ENCODE results near the gene FLT3. TPM values are rescaled to one million over a fixed set of nuclear protein-coding genes. Genes with fewer than 3 reads are reported as not detected.
"Not testable (repeated sequence)": the region's sequence is repeated elsewhere in the genome, so short reads cannot be mapped to it uniquely, and the experiment has no call there.

The FLT3 gene
- total RNA-seq, 6 donors from 2014 or later: 0.89 to 6.3 (median 1.6) TPM

DNA sequence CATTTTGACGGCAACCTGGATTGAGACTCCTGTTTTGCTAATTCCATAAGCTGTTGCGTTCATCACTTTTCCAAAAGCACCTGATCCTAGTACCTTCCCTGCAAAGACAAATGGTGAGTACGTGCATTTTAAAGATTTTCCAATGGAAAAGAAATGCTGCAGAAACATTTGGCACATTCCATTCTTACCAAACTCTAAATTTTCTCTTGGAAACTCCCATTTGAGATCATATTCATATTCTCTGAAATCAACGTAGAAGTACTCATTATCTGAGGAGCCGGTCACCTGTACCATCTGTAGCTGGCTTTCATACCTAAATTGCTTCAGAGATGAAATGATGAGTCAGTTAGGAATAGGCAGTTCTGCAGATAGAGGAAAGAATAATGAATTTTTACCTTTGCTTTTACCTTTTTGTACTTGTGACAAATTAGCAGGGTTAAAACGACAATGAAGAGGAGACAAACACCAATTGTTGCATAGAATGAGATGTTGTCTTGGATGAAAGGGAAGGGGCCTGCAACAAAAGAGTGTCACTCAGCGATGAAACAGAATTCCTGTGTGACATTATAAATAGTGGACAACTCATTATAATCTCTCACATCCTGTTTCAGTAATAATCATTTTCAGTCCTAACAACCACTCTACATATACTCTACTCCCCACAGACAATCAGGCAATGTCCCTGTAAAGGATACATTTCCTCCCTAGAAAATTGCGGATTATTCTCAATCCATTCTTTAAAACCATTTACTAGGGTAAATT is 66.3 kb downstream of the FLT3 start:
- TF ChIP-seq POLR2A (IDR thresholded peaks at IDR 0.05) (no peak), POLR2AphosphoS5 (IDR thresholded peaks at IDR 0.05) (no peak), EP300 (IDR thresholded peaks at IDR 0.05) (no peak)
- TF ChIP-seq, protein P1, sequence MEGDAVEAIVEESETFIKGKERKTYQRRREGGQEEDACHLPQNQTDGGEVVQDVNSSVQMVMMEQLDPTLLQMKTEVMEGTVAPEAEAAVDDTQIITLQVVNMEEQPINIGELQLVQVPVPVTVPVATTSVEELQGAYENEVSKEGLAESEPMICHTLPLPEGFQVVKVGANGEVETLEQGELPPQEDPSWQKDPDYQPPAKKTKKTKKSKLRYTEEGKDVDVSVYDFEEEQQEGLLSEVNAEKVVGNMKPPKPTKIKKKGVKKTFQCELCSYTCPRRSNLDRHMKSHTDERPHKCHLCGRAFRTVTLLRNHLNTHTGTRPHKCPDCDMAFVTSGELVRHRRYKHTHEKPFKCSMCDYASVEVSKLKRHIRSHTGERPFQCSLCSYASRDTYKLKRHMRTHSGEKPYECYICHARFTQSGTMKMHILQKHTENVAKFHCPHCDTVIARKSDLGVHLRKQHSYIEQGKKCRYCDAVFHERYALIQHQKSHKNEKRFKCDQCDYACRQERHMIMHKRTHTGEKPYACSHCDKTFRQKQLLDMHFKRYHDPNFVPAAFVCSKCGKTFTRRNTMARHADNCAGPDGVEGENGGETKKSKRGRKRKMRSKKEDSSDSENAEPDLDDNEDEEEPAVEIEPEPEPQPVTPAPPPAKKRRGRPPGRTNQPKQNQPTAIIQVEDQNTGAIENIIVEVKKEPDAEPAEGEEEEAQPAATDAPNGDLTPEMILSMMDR (IDR thresholded peaks at IDR 0.05): no peak
- no peaks in the 10 kb centered on the region for H3K27me3 ChIP-seq
- H3K4me3 ChIP-seq: no peak overlapping the region
- H3K27ac ChIP-seq: no peak overlapping the region
- no peaks in the 10 kb centered on the region for H3K9me3 ChIP-seq
- no peak for ATAC-seq (ENCODE audit: low FRiP score in 2 of 2)
- no peaks in the 10 kb centered on the region for H3K36me3 ChIP-seq
- H3K4me1 ChIP-seq: no peaks in the 10 kb centered on the region
- WGBS, 2 donors: 87% methylated on average over 8 of the region's 8 CpGs
- no peak for DNase-seq

DNA sequence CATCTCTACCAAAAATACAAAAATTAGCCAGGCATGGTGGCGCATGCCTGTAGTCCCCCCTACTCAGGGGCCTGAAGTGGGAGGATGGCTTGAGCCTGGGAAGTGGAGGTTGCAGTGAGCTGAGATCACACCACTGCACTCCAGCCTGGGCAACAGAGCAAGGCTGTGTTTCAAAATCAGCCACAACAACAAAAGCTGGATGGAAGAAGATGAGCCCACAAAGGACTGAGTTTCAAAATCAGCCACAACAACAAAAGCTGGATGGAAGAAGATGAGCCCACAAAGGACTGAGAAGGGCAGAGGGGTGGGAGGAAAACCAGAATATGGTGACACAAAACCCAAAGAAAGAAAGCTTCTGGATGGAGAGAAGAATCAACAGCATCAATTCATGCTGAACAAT is 67.9 kb downstream of the FLT3 start:
- H3K27me3 ChIP-seq; H3K36me3 ChIP-seq; DNase-seq; H3K4me1 ChIP-seq; H3K4me3 ChIP-seq; ATAC-seq (ENCODE audit: low FRiP score in 2 of 2); H3K27ac ChIP-seq; H3K9me3 ChIP-seq: not testable (repeated sequence)
- WGBS, 2 donors: 80 to 81% methylated on average over 1 of the region's 1 CpG

DNA sequence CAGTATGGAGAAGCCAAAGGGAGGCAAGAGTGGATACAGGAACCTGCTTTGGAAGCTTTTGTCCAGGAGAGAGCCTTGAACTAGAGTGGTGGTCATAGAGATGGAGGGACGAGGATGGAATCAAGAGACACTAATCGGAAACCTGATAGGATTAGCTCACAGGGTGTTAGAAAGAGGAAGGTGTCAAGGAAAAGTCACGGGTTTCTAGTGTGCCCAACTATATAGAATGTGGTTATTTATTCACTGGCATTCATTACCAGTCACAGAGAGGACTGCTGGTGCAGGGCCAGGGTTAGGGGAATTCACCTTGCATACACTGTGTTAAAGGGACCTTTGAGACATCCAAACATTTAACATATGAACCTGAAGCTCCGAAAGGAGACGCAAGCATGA is 68.5 kb downstream of the FLT3 start:
- no peaks in the 10 kb centered on the region for H3K9me3 ChIP-seq
- DNase-seq: no peak
- H3K4me1 ChIP-seq: no peaks in the 10 kb centered on the region
- no peaks in the 10 kb centered on the region for H3K36me3 ChIP-seq
- TF ChIP-seq, protein P1 (IDR thresholded peaks at IDR 0.05): no peak
- TF ChIP-seq POLR2A (IDR thresholded peaks at IDR 0.05): no peak
- TF ChIP-seq POLR2AphosphoS5 (IDR thresholded peaks at IDR 0.05): no peak
- no peak for TF ChIP-seq EP300 (IDR thresholded peaks at IDR 0.05)
- no peak overlapping the region for H3K4me3 ChIP-seq
- H3K27ac ChIP-seq: peak overlapping the region in 1 of 4 donors; percentile 15
- WGBS, 2 donors: 70 to 81% methylated on average over 5 of the region's 5 CpGs
- no peaks in the 10 kb centered on the region for H3K27me3 ChIP-seq
- peak in 1 of 2 donors; percentile 13 for ATAC-seq (ENCODE audit: low FRiP score in 2 of 2)

DNA sequence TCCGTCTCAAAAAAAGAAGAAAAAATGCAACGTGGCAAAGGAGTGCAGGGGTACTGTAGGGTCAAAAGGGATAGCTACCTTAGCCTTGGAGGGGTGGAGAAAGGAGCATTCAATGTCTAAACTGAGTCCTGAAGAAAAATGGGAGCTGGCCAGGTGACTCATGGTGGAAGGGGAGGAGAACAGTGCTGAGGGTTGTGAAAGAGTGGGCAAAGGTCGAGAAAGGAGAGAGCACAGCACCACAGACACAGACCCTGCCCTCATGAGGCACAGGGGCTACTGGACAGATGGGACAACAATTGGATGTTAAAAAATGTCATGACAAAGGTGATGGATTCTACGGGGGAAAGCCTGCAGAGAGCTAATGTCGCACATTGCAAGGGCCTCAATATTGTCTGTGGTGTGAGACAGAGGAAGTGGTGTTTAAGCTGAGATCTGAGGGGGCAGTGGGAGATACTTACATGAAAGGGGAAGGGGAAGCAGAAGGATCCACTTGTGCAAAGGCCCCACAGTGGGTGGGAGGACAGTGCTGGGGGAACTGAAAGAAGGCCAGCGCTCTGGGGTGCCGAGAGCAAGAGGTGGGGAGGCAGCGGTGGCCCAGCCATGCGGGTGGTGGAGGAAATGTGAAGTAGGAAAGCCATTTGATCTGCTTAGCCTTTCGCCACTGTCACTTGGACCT is 69.0 kb downstream of the FLT3 start:
- Histone ChIP-seq H3K27ac (peak overlapping the region in 1 of 4 donors; percentile 15), H3K9me3 (no peaks in the 10 kb centered on the region), H3K36me3 (no peaks in the 10 kb centered on the region), H3K4me1 (no peaks in the 10 kb centered on the region), H3K4me3 (no peak overlapping the region), H3K27me3 (no peaks in the 10 kb centered on the region)
- TF ChIP-seq POLR2A (IDR thresholded peaks at IDR 0.05) (no peak), EP300 (IDR thresholded peaks at IDR 0.05) (no peak), POLR2AphosphoS5 (IDR thresholded peaks at IDR 0.05) (no peak)
- TF ChIP-seq, protein P1 (IDR thresholded peaks at IDR 0.05): no peak
- WGBS, 2 donors: 52 to 81% methylated on average over 10 of the region's 10 CpGs
- DNase-seq: peak; percentile 51 to 58
- peak; percentile 57 to 78 for ATAC-seq (ENCODE audit: low FRiP score in 2 of 2)

DNA sequence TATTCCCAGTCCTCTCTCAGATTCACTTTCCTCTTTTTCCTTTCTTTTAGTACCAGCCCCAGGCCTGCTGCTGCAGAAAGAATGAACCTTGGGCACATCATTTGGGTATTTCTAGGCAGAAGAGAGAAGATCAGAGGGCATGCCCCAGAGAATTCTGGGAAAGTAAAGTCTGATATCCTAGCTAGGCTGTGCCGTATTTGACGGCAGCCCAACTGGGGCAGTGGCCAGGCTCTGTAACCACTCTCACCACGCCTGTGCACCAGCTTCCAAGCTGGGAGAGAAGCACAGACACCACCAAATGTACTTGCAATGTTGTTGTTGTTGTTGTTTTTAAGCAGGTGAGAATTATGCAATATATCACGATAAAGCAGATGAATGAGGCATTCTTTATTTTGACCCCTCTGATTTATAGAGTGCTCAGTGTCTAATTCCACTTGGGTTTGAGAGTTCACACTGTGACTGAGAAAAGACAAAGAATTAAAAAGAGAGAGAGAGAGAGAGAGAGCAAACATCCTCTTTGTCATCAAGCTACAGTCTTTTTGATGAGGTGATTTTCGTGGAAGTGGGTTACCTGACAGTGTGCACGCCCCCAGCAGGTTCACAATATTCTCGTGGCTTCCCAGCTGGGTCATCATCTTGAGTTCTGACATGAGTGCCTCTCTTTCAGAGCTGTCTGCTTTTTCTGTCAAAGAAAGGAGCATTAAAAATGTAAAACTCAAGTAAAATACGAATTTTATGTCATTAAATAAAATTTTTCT is 72.6 kb downstream of the FLT3 start:
- no peak overlapping the region for H3K4me3 ChIP-seq
- no peak overlapping the region for H3K27ac ChIP-seq
- TF ChIP-seq, protein P1 (IDR thresholded peaks at IDR 0.05): no peak
- no peak for TF ChIP-seq POLR2A (IDR thresholded peaks at IDR 0.05)
- no peak for TF ChIP-seq EP300 (IDR thresholded peaks at IDR 0.05)
- no peak for TF ChIP-seq POLR2AphosphoS5 (IDR thresholded peaks at IDR 0.05)
- no peaks in the 10 kb centered on the region for H3K36me3 ChIP-seq
- DNase-seq (no peak), ATAC-seq (ENCODE audit: low FRiP score in 2 of 2) (no peak)
- H3K9me3 ChIP-seq: no peaks in the 10 kb centered on the region
- WGBS, 2 donors: 67 to 70% methylated on average over 8 of the region's 8 CpGs
- no peaks in the 10 kb centered on the region for H3K4me1 ChIP-seq
- no peaks in the 10 kb centered on the region for H3K27me3 ChIP-seq
